ENCODE data around the gene SMAGP. TPM values are rescaled to one million over a fixed set of nuclear protein-coding genes. Genes with fewer than 3 reads are reported as not detected.

SMAGP gene
- total and polyA plus RNA-seq, 2 donors (not counting 3 experiments of a cell fraction or from before 2014, with no cell fraction given) = 21.4 to 26.2 TPM

- H2AFZ ChIP-seq (ENCODE audit: low read depth, low read length) = peak overlapping the region; percentile 54
- dilution Hi-C loops (cut with MboI; ENCODE audit: extremely low pct_ligation_motif_present, low sequenced_read_pairs) = no loop called here
- peak overlapping the region; percentile 56 for H3K9ac ChIP-seq (replicated peaks; ENCODE audit: extremely low read depth, insufficient read depth, low read length)
- no peaks in the 10 kb centered on the region for H3K9me1 ChIP-seq (replicated peaks; ENCODE audit: control insufficient read depth, extremely low read depth, insufficient read depth, low read length)
- no peaks in the 10 kb centered on the region for H3K36me3 ChIP-seq (ENCODE audit: control insufficient read depth in 2 of 2, extremely low read depth in 1 of 2, insufficient read depth in 2 of 2, low read length in 2 of 2)
- intact Hi-C loops (cut with micrococcal nuclease) = loop anchor here (1.0 to 5.0 kb wide), 3 partner anchors 52 to 187 kb away; partner anchors contain the start of genes CSRNP2 and POU6F1
- peak overlapping the region; percentile 83 for H3K4me2 ChIP-seq (ENCODE audit: insufficient read depth, low read length)
- no peaks in the 10 kb centered on the region for H3K9me3 ChIP-seq (replicated peaks; ENCODE audit: control insufficient read depth, insufficient read depth, low read length)
- H3K79me2 ChIP-seq (ENCODE audit: control insufficient read depth, insufficient read depth, low read length) = peaks cover 29% of the 10 kb centered on the region
- H3K4me1 ChIP-seq (ENCODE audit: control insufficient read depth, extremely low read depth, insufficient read depth, low read length) = peaks cover 19% of the 10 kb centered on the region
- TSS peak; percentile 16 for BruUV-seq (replicated peaks)
- DNase-seq (ENCODE audit: low read depth, low spot score) = peak; percentile 21
- H3K4me3 ChIP-seq (replicated peaks in 1 of 3; ENCODE audit: insufficient read depth in 1 of 3, low read depth in 1 of 3, low read length in 3 of 3) = peak overlapping the region; percentile 27 to 92 (median 47)
- TF ChIP-seq FOS (IDR thresholded peaks at IDR 0.05; ENCODE audit: borderline replicate concordance, insufficient read depth, low read length) (no peak), CTCF (IDR thresholded peaks at IDR 0.05; ENCODE audit: extremely low read depth in 1 of 2, insufficient read depth in 1 of 2, low read depth in 1 of 2, low read length in 2 of 2) (peak in 1 of 2 donors; percentile 3)
- no peaks in the 10 kb centered on the region for H3K27me3 ChIP-seq (ENCODE audit: control insufficient read depth in 2 of 2, insufficient read depth in 2 of 2, low read length in 2 of 2)
- H3K27ac ChIP-seq (ENCODE audit: insufficient read depth, low read depth, low read length) = no peak overlapping the region
- H4K20me1 ChIP-seq (replicated peaks; ENCODE audit: control insufficient read depth, extremely low read depth, insufficient read depth, low read length) = no peaks in the 10 kb centered on the region
- ChIA-PET POLR2A (no interaction called here), CTCF (interaction anchor here (0.5 to 3.8 kb wide), 2 partner anchors 53 to 72 kb away, joined by 3 to 35 read pairs; no protein-coding TSS in a partner anchor)
- peak; percentile 49 for FAIRE-seq
Measured at GRCh38 chr12:51269174-51270066, 795 bp downstream of the SMAGP start.

- Histone ChIP-seq H4K20me1 (replicated peaks; ENCODE audit: control insufficient read depth, extremely low read depth, insufficient read depth, low read length) (no peaks in the 10 kb centered on the region), H3K4me3 (replicated peaks in 1 of 3; ENCODE audit: insufficient read depth in 1 of 3, low read depth in 1 of 3, low read length in 3 of 3) (no peak overlapping the region), H3K27ac (ENCODE audit: insufficient read depth, low read depth, low read length) (no peak overlapping the region), H3K4me1 (ENCODE audit: control insufficient read depth, extremely low read depth, insufficient read depth, low read length) (peaks cover 10% of the 10 kb centered on the region), H3K27me3 (ENCODE audit: control insufficient read depth in 2 of 2, insufficient read depth in 2 of 2, low read length in 2 of 2) (no peaks in the 10 kb centered on the region), H3K9me1 (replicated peaks; ENCODE audit: control insufficient read depth, extremely low read depth, insufficient read depth, low read length) (no peaks in the 10 kb centered on the region), H3K36me3 (ENCODE audit: control insufficient read depth in 2 of 2, extremely low read depth in 1 of 2, insufficient read depth in 2 of 2, low read length in 2 of 2) (no peaks in the 10 kb centered on the region), H3K9me3 (replicated peaks; ENCODE audit: control insufficient read depth, insufficient read depth, low read length) (no peaks in the 10 kb centered on the region), H2AFZ (ENCODE audit: low read depth, low read length) (no peak overlapping the region), H3K4me2 (ENCODE audit: insufficient read depth, low read length) (no peak overlapping the region), H3K79me2 (ENCODE audit: control insufficient read depth, insufficient read depth, low read length) (peaks cover 40% of the 10 kb centered on the region), H3K9ac (replicated peaks; ENCODE audit: extremely low read depth, insufficient read depth, low read length) (no peak overlapping the region)
- dilution Hi-C loops (cut with MboI; ENCODE audit: extremely low pct_ligation_motif_present, low sequenced_read_pairs) = no loop called here
- no TSS peak for BruUV-seq (replicated peaks)
- intact Hi-C loops (cut with micrococcal nuclease) = no loop called here
- DNase-seq (ENCODE audit: low read depth, low spot score) (no peak), FAIRE-seq (no peak)
- TF ChIP-seq EZH2 (IDR thresholded peaks at IDR 0.05; ENCODE audit: borderline replicate concordance, low read depth, low read length, severe bottlenecking) (no peak), POLR2AphosphoS5 (IDR thresholded peaks at IDR 0.05; ENCODE audit: insufficient read depth, low read depth, low read length) (no peak), GATA2 (IDR thresholded peaks at IDR 0.05; ENCODE audit: insufficient read depth, insufficient read length, low read depth, low read length) (no peak), CTCF (IDR thresholded peaks at IDR 0.05; ENCODE audit: extremely low read depth in 1 of 2, insufficient read depth in 1 of 2, low read depth in 1 of 2, low read length in 2 of 2) (no peak), MAX (IDR thresholded peaks at IDR 0.05; ENCODE audit: insufficient read depth, insufficient read length) (no peak), FOS (IDR thresholded peaks at IDR 0.05; ENCODE audit: borderline replicate concordance, insufficient read depth, low read length) (no peak), JUN (IDR thresholded peaks at IDR 0.05; ENCODE audit: borderline replicate concordance, insufficient read depth, insufficient read length, low read depth) (no peak), MYC (IDR thresholded peaks at IDR 0.05; ENCODE audit: low read depth, low read length) (no peak), POLR2A (IDR thresholded peaks at IDR 0.05; ENCODE audit: low read depth, low read length) (no peak)
- CTCF ChIA-PET = interaction anchor here (0.6 kb wide), 1 partner anchor 74 kb away, joined by 3 read pairs; no protein-coding TSS in a partner anchor
- POLR2A ChIA-PET = no interaction called here
Measured at GRCh38 chr12:51265024-51265423, 5.2 kb downstream of the SMAGP start.
